ENCODE data around the gene CXCL17. TPM values are rescaled to one million over a fixed set of nuclear protein-coding genes. Genes with fewer than 3 reads are reported as not detected.

CXCL17 gene
- polyA plus RNA-seq, 2 donors, result 107 to 171 TPM

DNA sequence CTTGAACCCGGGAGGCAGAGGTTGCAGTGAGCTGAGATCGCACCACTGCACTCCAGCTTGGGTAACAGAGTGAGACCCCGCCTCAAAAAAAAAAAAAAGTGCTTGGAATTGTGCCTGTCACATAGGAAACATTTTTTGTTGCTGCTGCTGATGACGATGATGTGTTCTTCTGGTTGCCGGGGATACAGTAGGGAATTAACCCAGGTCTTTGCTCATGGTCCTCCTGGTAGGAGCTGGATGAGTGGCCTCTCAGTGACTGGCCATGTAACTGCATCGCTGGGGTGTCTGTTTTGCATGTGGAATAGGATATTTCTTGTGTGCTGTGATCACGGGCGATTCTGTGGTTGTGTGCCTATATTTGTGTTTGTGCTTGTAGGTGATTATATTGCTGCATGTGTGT, 48.0 kb downstream of the CXCL17 start:
- Histone ChIP-seq H3K4me3 (ENCODE audit: low read depth in 1 of 2, low read length in 2 of 2) (no peak overlapping the region), H3K9me3 (ENCODE audit: control insufficient read depth in 2 of 2, insufficient read depth in 1 of 2, low read depth in 1 of 2, low read length in 1 of 2) (no peaks in the 10 kb centered on the region), H3K27ac (ENCODE audit: low read depth in 2 of 2, low read length in 1 of 2) (no peak overlapping the region), H3K36me3 (ENCODE audit: control insufficient read depth in 2 of 2, insufficient read depth in 2 of 2, low read length in 1 of 2) (no peaks in the 10 kb centered on the region), H3K27me3 (ENCODE audit: control insufficient read depth in 1 of 2, insufficient read depth in 2 of 2, low read length in 2 of 2) (no peaks in the 10 kb centered on the region), H3K4me1 (ENCODE audit: control insufficient read depth in 2 of 2, insufficient read depth in 2 of 2, low read length in 1 of 2) (peaks cover 0 to 13% of the 10 kb centered on the region in 2 donors)
- 85 to 88% methylated on average over 8 of the region's 8 CpGs for WGBS, 2 donors

DNA sequence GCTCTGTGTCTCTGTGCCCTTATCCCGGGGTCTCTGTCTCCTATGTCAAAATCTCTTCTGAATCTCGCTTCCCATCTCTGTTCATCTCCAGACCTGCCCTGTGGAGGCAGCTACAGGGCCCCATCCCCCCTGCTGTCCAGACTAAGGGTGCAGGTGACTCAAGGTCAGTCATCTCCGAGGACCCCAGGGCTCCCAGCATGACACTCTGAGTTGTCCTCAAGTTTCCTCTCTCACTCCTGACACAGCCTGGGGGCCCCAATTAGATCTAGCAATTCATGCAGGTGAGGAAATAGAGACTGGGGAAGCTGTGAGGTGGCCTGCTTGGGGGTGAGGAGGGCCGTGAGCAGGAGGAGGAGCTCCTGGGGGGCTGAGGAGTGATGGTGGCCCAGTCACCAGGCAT, 50.6 kb downstream of the CXCL17 start:
- Histone ChIP-seq H3K9me3 (ENCODE audit: control insufficient read depth in 2 of 2, insufficient read depth in 1 of 2, low read depth in 1 of 2, low read length in 1 of 2) (no peaks in the 10 kb centered on the region), H3K4me1 (ENCODE audit: control insufficient read depth in 2 of 2, insufficient read depth in 2 of 2, low read length in 1 of 2) (peaks cover 0 to 4% of the 10 kb centered on the region in 2 donors), H3K27ac (ENCODE audit: low read depth in 2 of 2, low read length in 1 of 2) (peak overlapping the region; percentile 6 to 87), H3K27me3 (ENCODE audit: control insufficient read depth in 1 of 2, insufficient read depth in 2 of 2, low read length in 2 of 2) (no peaks in the 10 kb centered on the region), H3K4me3 (ENCODE audit: low read depth in 1 of 2, low read length in 2 of 2) (no peak overlapping the region), H3K36me3 (ENCODE audit: control insufficient read depth in 2 of 2, insufficient read depth in 2 of 2, low read length in 1 of 2) (no peaks in the 10 kb centered on the region)
- 59 to 74% methylated on average over 4 of the region's 4 CpGs for WGBS, 2 donors

DNA sequence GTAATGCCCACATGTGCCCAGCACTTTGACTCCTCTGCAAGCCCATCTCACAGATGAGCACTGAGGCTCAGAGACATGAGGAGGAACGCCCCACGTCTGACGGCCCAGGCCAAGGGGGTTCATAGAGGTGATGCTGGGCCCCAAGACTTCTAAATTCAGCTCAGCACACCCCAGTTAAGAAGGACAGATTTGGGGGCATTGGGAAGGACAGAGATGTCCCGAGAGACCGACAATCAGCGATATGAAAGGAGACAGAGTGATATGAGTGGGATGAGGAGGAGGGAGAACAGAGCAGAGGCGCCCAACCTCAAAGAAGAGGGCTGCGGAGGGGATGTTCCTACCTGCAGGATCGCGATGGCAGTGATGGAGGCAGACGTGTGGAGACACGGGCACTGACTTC, 52.8 kb downstream of the CXCL17 start, which contains the start of gene CNFN:
Gene CNFN (minus strand): TSS at position 399 of the 400 bp plus-strand sequence. CDS start 1,260 bp downstream, outside the sequence.
- Histone ChIP-seq H3K9me3 (ENCODE audit: control insufficient read depth in 2 of 2, insufficient read depth in 1 of 2, low read depth in 1 of 2, low read length in 1 of 2) (no peaks in the 10 kb centered on the region), H3K4me1 (ENCODE audit: control insufficient read depth in 2 of 2, insufficient read depth in 2 of 2, low read length in 1 of 2) (no peaks in the 10 kb centered on the region), H3K27me3 (ENCODE audit: control insufficient read depth in 1 of 2, insufficient read depth in 2 of 2, low read length in 2 of 2) (no peaks in the 10 kb centered on the region), H3K36me3 (ENCODE audit: control insufficient read depth in 2 of 2, insufficient read depth in 2 of 2, low read length in 1 of 2) (no peaks in the 10 kb centered on the region), H3K27ac (ENCODE audit: low read depth in 2 of 2, low read length in 1 of 2) (peak within 1 kb of the TSS; percentile 21 to 88), H3K4me3 (ENCODE audit: low read depth in 1 of 2, low read length in 2 of 2) (peak within 1 kb of the TSS; percentile 48 to 50)
- whole genome bisulfite sequencing, 2 donors, result 50 to 51% methylated on average over 12 of the region's 12 CpGs

DNA sequence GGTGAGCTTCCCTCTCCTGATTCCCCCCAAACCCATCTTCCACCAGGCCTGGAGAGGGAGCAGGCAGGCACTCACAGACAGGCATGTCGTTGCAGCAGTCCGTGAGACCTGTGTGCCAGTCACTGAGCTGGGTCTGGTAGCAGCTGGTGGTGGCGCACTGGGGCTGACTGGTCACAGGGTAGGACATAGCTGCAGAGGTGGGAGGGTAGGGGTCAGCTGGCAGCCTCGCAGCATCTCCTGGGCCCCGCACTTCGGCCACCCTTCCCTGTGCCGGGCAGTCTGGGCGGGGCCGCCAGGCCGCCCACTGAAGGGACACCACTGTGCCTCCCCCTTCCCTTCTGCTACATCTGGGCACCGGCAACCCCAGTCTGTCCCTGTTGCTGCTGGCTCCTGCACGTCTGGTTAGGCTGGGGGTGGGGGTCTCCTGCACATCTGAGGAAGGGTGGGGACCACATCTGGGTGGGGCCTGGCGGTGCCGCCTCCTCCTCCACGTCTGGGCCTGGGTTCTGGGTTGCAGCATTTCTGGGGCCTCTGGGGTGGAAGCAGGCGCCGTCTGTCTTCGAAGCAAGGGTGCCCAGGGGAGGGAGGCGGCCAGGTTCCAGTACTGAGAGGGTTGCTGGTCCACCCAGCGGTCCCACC, 53.8 kb downstream of the CXCL17 start:
- 78 to 80% methylated on average over 16 to 20 of the region's 20 CpGs for WGBS, 2 donors
- Histone ChIP-seq H3K4me1 (ENCODE audit: control insufficient read depth in 2 of 2, insufficient read depth in 2 of 2, low read length in 1 of 2) (no peaks in the 10 kb centered on the region), H3K36me3 (ENCODE audit: control insufficient read depth in 2 of 2, insufficient read depth in 2 of 2, low read length in 1 of 2) (no peaks in the 10 kb centered on the region), H3K9me3 (ENCODE audit: control insufficient read depth in 2 of 2, insufficient read depth in 1 of 2, low read depth in 1 of 2, low read length in 1 of 2) (no peaks in the 10 kb centered on the region), H3K27me3 (ENCODE audit: control insufficient read depth in 1 of 2, insufficient read depth in 2 of 2, low read length in 2 of 2) (no peaks in the 10 kb centered on the region), H3K4me3 (ENCODE audit: low read depth in 1 of 2, low read length in 2 of 2) (peak overlapping the region; percentile 48 to 50), H3K27ac (ENCODE audit: low read depth in 2 of 2, low read length in 1 of 2) (peak overlapping the region in 1 of 2 donors; percentile 69)

DNA sequence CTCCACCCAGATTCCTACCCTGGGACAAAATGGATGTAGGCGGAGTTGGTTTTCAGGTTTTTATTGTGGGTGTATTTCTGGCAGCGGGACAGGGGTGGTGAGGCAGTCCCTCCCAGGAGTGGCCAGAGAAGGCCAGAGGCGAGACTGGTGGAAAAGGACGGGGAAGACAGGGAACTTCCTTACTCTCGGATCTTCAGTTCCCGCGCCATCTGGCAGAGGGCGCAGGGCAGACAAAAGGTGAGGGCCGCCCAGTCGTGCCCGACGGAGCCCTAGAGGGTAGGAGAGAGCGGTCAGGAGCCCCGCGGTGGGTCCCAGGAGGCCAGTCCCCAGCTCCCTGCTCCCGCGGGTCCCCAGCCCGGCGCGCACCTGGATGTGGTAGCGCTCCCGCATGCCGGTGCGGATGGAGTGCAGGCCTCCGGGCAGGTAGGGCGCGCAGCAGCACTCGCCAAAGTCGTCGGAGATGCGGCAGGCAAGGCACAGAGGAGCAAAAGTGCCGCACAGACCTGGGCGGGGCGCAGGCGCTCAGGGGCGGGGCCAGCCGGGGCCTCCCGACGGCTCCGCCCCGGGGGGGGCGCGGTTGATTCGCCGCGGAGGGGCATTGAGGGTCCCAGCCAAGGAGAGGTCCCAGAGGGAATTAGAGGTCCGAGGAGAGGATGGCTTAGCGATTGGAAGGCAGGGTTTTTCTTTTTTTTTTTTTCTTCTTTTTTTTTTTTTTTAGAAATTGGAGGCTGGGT, 55.6 kb downstream of the CXCL17 start:
- Histone ChIP-seq H3K27ac (ENCODE audit: low read depth in 2 of 2, low read length in 1 of 2) (peak overlapping the region; percentile 63 to 88), H3K27me3 (ENCODE audit: control insufficient read depth in 1 of 2, insufficient read depth in 2 of 2, low read length in 2 of 2) (no peaks in the 10 kb centered on the region)
- 2 to 3% methylated on average over 37 to 48 of the region's 48 CpGs for WGBS, 2 donors

DNA sequence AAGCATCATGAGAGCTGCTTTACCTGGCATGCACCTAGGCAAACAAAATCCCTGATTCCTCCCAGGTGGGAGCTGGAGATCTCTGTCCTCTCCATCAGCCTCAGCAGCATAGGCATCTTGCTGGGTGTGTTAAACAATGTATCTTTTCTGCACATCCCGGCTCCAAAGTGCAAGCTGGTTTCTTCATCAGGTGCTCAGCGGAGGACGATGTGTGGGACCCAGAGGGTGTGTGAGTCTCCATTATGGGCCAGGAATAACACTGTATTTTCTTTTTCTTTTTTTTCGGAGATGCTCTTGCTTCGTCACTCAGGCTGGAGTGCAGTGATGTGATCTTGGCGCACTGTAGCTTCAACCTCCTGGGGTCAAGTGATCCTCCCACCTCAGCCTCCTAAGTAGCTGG, 62.6 kb downstream of the CXCL17 start:
- 74 to 80% methylated on average over 6 of the region's 6 CpGs for WGBS, 2 donors
- Histone ChIP-seq H3K4me3 (ENCODE audit: low read depth in 1 of 2, low read length in 2 of 2) (no peak overlapping the region), H3K27me3 (ENCODE audit: control insufficient read depth in 1 of 2, insufficient read depth in 2 of 2, low read length in 2 of 2) (no peaks in the 10 kb centered on the region), H3K9me3 (ENCODE audit: control insufficient read depth in 2 of 2, insufficient read depth in 1 of 2, low read depth in 1 of 2, low read length in 1 of 2) (no peaks in the 10 kb centered on the region), H3K36me3 (ENCODE audit: control insufficient read depth in 2 of 2, insufficient read depth in 2 of 2, low read length in 1 of 2) (peaks cover 0 to 11% of the 10 kb centered on the region in 2 donors), H3K4me1 (ENCODE audit: control insufficient read depth in 2 of 2, insufficient read depth in 2 of 2, low read length in 1 of 2) (peaks cover 0 to 6% of the 10 kb centered on the region in 2 donors), H3K27ac (ENCODE audit: low read depth in 2 of 2, low read length in 1 of 2) (no peak overlapping the region)

More for the DNA sequence above, 55.6 kb downstream of the CXCL17 start:
- no peaks in the 10 kb centered on the region for H3K36me3 ChIP-seq (ENCODE audit: control insufficient read depth in 2 of 2, insufficient read depth in 2 of 2, low read length in 1 of 2)
- H3K4me1 ChIP-seq (ENCODE audit: control insufficient read depth in 2 of 2, insufficient read depth in 2 of 2, low read length in 1 of 2), result no peaks in the 10 kb centered on the region
- no peaks in the 10 kb centered on the region for H3K9me3 ChIP-seq (ENCODE audit: control insufficient read depth in 2 of 2, insufficient read depth in 1 of 2, low read depth in 1 of 2, low read length in 1 of 2)
- peak overlapping the region; percentile 44 to 48 for H3K4me3 ChIP-seq (ENCODE audit: low read depth in 1 of 2, low read length in 2 of 2)

Other genes starting within 250 kb of the CXCL17 start
- gene DEDD2, start 225.3 kb downstream of the CXCL17 start, polyA plus RNA-seq, result 10 to 100 TPM; 20.7 to 21.9 TPM
- 1 to 10 TPM; 2.3 to 3.6 TPM for gene ZNF526, start 222.6 kb downstream of the CXCL17 start, polyA plus RNA-seq
- 10 to 100 TPM; 32.9 TPM for gene GSK3A, start 200.3 kb downstream of the CXCL17 start, polyA plus RNA-seq
- 10 to 100 TPM; 19.5 to 29.6 TPM for gene ERF, start 187.8 kb downstream of the CXCL17 start, polyA plus RNA-seq
- 10 to 100 TPM; 20.6 to 35.2 TPM for gene CIC, start 173.7 kb downstream of the CXCL17 start, polyA plus RNA-seq
- 1 to 10 TPM in 1 of 2 donors, under 1 TPM in 1; 0.81 to 1.1 TPM for gene PRR19, start 140.8 kb downstream of the CXCL17 start, polyA plus RNA-seq
- gene PAFAH1B3, start 140.3 kb downstream of the CXCL17 start, polyA plus RNA-seq, result 10 to 100 TPM; 35.7 to 38.1 TPM
- gene TMEM145, start 129.6 kb downstream of the CXCL17 start, polyA plus RNA-seq, result under 1 TPM; 0.04 to 0.08 TPM
- gene MEGF8, start 117.3 kb downstream of the CXCL17 start, polyA plus RNA-seq, result 1 to 10 TPM; 4.4 to 8.6 TPM
- gene CNFN, start 52.6 kb downstream of the CXCL17 start, polyA plus RNA-seq, result 1,000 to 10,000 TPM; 5,144 to 7,132 TPM
- gene LIPE, start 15.6 kb downstream of the CXCL17 start, polyA plus RNA-seq, result 10 to 100 TPM in 1 of 2 donors, 1 to 10 TPM in 1; 9.2 to 11.4 TPM
- gene CEACAM1, start 85.5 kb upstream of the CXCL17 start, polyA plus RNA-seq, result 10 to 100 TPM; 38.8 to 68.9 TPM
- gene CEACAM8, start 152.0 kb upstream of the CXCL17 start, polyA plus RNA-seq, result not detected

Data from esophagus (tissue), 2 donors.